GM19239 (cell line): ENCODE data around the gene MYL3.

Experiments used
- DNase-seq: peaks from one replicate; pipeline ENCODE4 v3.0.0; 2011; ENCODE audit warnings: low spot score; ENCODE audit not compliant: insufficient read length
- FAIRE-seq: peaks from 2 replicates; lab custom pipeline; 2011; peaks lifted over from hg19 to GRCh38; lab: Jason Lieb, UNC

The MYL3 gene

GRCh38 chr3:46884427-46884826, 21.2 kb upstream of the MYL3 start:
- no peak for FAIRE-seq
- DNase-seq, result no peak

GRCh38 chr3:46883830-46884185, 20.6 kb upstream of the MYL3 start:
- DNase-seq, result no peak
- FAIRE-seq, result no peak

GRCh38 chr3:46883054-46883829, 20.0 kb upstream of the MYL3 start:
- FAIRE-seq (no peak), DNase-seq (no peak)

GRCh38 chr3:46882377-46883053, 19.3 kb upstream of the MYL3 start:
- FAIRE-seq (no peak), DNase-seq (no peak)

GRCh38 chr3:46881596-46882376, 18.5 kb upstream of the MYL3 start:
- FAIRE-seq, result no peak
- no peak for DNase-seq

GRCh38 chr3:46880884-46881595, 17.8 kb upstream of the MYL3 start:
- DNase-seq (no peak), FAIRE-seq (no peak)

GRCh38 chr3:46878781-46879436, 15.7 kb upstream of the MYL3 start:
- FAIRE-seq (peak; percentile 52), DNase-seq (peak; percentile 56)

- FAIRE-seq, result no peak
- no peak for DNase-seq
These were observed 14.3 kb upstream of the MYL3 start, which contains the start of gene PTH1R for GRCh38 chr3:46877406-46878125. TSS of gene PTH1R (plus strand) at chr3:46877721. CDS start at chr3:46883560, 5,839 bp downstream.

GRCh38 chr3:46876313-46877300, 13.4 kb upstream of the MYL3 start:
- no peak for DNase-seq
- no peak for FAIRE-seq

- DNase-seq (no peak), FAIRE-seq (no peak)
These were observed 12.3 kb upstream of the MYL3 start for GRCh38 chr3:46875560-46875959.

GRCh38 chr3:46874430-46874829, 11.2 kb upstream of the MYL3 start:
- FAIRE-seq, result no peak
- no peak for DNase-seq

GRCh38 chr3:46873521-46873920, 10.3 kb upstream of the MYL3 start:
- DNase-seq (no peak), FAIRE-seq (no peak)

- no peak for FAIRE-seq
These were observed 8.0 kb upstream of the MYL3 start for GRCh38 chr3:46871222-46871621.

GRCh38 chr3:46870651-46871050, 7.4 kb upstream of the MYL3 start:
- no peak for DNase-seq
- FAIRE-seq, result no peak

More at GRCh38 chr3:46871222-46871621, 8.0 kb upstream of the MYL3 start:
- no peak for DNase-seq

GRCh38 chr3:46869440-46869839, 6.2 kb upstream of the MYL3 start:
- DNase-seq, result no peak
- FAIRE-seq, result no peak

GRCh38 chr3:46868948-46869347, 5.7 kb upstream of the MYL3 start:
- no peak for FAIRE-seq

GRCh38 chr3:46868287-46868686, 5.0 kb upstream of the MYL3 start:
- DNase-seq (no peak), FAIRE-seq (no peak)

More at GRCh38 chr3:46868948-46869347, 5.7 kb upstream of the MYL3 start:
- no peak for DNase-seq

- DNase-seq, result no peak
- no peak for FAIRE-seq
These were observed 4.3 kb upstream of the MYL3 start for GRCh38 chr3:46867550-46867898.
